PC-3 (cell line): ENCODE results near the gene TP53I13. TPM values are rescaled to one million over a fixed set of nuclear protein-coding genes. Genes with fewer than 3 reads are reported as not detected.

ENCODE experiments used
- ATAC-seq: fragments of 200-7000 bp; cut with Tn5 transposase; 2 replicates; pipeline ENCODE4 v1.9.1; 2020; ENCODE audit warnings: mild to moderate bottlenecking, moderate library complexity
- BruUV-seq: library from RNA; stranded (reverse); fragments of 400-500 nt; replicated peaks from 2 replicates; lab custom pipeline; 2021; lab: Mats Ljungman, UMichigan
- CTCF ChIA-PET: fragments of 300-600 bp; sonication (Branson Sonifier 250); formaldehyde crosslinking; loops from one replicate; lab custom pipeline; 2022; ENCODE audit warnings: antibody characterized with exemption; lab: Charles Lee
- POLR2A ChIA-PET: fragments of 300-600 bp; sonication (Branson Sonifier 250); formaldehyde crosslinking; loops from one replicate; lab custom pipeline; 2022; ENCODE audit warnings: antibody characterized with exemption; ENCODE audit not compliant: unreplicated experiment; lab: Charles Lee
- DNase-seq: peaks from one replicate; pipeline ENCODE4 v3.0.0-alpha.2; 2015
- H2AFZ ChIP-seq: fragments of 300-600 bp; sonication (generic); 2 replicates; pipeline ENCODE4 v1.6.0; 2016; ENCODE audit warnings: antibody characterized with exemption, low read length
- H3F3A ChIP-seq: fragments of 300-600 bp; sonication (generic); one replicate; pipeline ENCODE4 v1.6.0; 2017; ENCODE audit warnings: antibody characterized with exemption, low read length, control low read depth, mild to moderate bottlenecking; ENCODE audit not compliant: unreplicated experiment
- H3K27ac ChIP-seq: fragments of 300-600 bp; sonication (generic); 2 replicates; pipeline ENCODE4 v1.5.1; 2016; ENCODE audit warnings: mild to moderate bottlenecking, low read length
- H3K27me3 ChIP-seq: fragments of 300-600 bp; sonication (generic); 2 replicates; pipeline ENCODE4 v1.6.1; 2016; ENCODE audit warnings: low read length, mixed read lengths
- H3K36me3 ChIP-seq: fragments of 300-600 bp; sonication (generic); 2 replicates; pipeline ENCODE4 v1.6.1; 2016; ENCODE audit warnings: low read depth, mixed run types, low read length, mixed read lengths
- H3K4me1 ChIP-seq: fragments of 300-600 bp; sonication (generic); 2 replicates; pipeline ENCODE4 v1.5.1; 2016; ENCODE audit warnings: low read length; ENCODE audit not compliant: insufficient read depth
- H3K4me2 ChIP-seq: fragments of 300-600 bp; sonication (generic); 2 replicates; pipeline ENCODE4 v1.6.0; 2016; ENCODE audit warnings: low read length
- H3K4me3 ChIP-seq: fragments of 300-600 bp; sonication (generic); 2 replicates; pipeline ENCODE4 v1.5.1; 2016; ENCODE audit warnings: mild to moderate bottlenecking, low read length, mixed read lengths
- H3K79me2 ChIP-seq: fragments of 300-600 bp; sonication (generic); 2 replicates; pipeline ENCODE4 v1.6.1; 2017; ENCODE audit warnings: low read length, mixed read lengths
- H3K9ac ChIP-seq: fragments of 300-600 bp; sonication (generic); 2 replicates; pipeline ENCODE4 v1.6.0; 2016; ENCODE audit warnings: mild to moderate bottlenecking, low read length
- H3K9me2 ChIP-seq: fragments of 300-600 bp; sonication (generic); replicated peaks from 2 replicates; pipeline ENCODE4 v1.6.1; 2016; ENCODE audit warnings: mixed run types, low read length, mixed read lengths
- H3K9me3 ChIP-seq: fragments of 300-600 bp; sonication (generic); 2 replicates; pipeline ENCODE4 v1.6.1; 2016; ENCODE audit warnings: low read length, mixed read lengths
- H4K20me1 ChIP-seq: fragments of 300-600 bp; sonication (generic); 2 replicates; pipeline ENCODE4 v1.6.1; 2016; ENCODE audit warnings: low read length, mixed read lengths
- CTCF ChIP-seq: fragments of 300-600 bp; sonication (generic); conservative IDR thresholded peaks from 2 replicates; pipeline ENCODE4 v1.5.1; 2017; ENCODE audit warnings: antibody characterized with exemption, low read depth, mild to moderate bottlenecking, low read length
- EZH2 ChIP-seq: fragments of 300-600 bp; sonication (generic); IDR thresholded peaks from one replicate; pipeline ENCODE4 v1.6.1; 2017; ENCODE audit warnings: antibody characterized with exemption, mild to moderate bottlenecking, low read length; ENCODE audit not compliant: unreplicated experiment
- EZH2phosphoT487 ChIP-seq: fragments of 300-600 bp; sonication (generic); IDR thresholded peaks from 2 replicates; pipeline ENCODE4 v1.6.1; 2018; ENCODE audit warnings: mild to moderate bottlenecking, antibody characterized with exemption, low read length, borderline replicate concordance
- intact Hi-C: fragments of 100-400 bp; cut with micrococcal nuclease; formaldehyde crosslinking; loops from 2 replicates; pipeline ENCODE4 v1.9.0; 2023
- total RNA-seq: library from RNA; depleted of rRNA; stranded (reverse); fragments of >200 nt; gene quantifications from 2 replicates; pipeline ENCODE4 v1.2.3, GENCODE V29; 2014

The TP53I13 gene
- total RNA-seq, 1 experiment from 2014 or later = 45.0 TPM

GRCh38 chr17:29611351-29612093 lies 43.0 kb downstream of the TP53I13 start:
- no peaks in the 10 kb centered on the region for H3F3A ChIP-seq
- H3K9ac ChIP-seq = no peak overlapping the region
- 0 out of 2 replicates have a peak, but pooled peaks cover 6% of the 10 kb centered on the region for H3K4me1 ChIP-seq
- DNase-seq = no peak
- H3K27me3 ChIP-seq = no peaks in the 10 kb centered on the region
- ChIA-PET POLR2A (no interaction called here), CTCF (no interaction called here)
- TF ChIP-seq EZH2phosphoT487 (no peak), CTCF (no peak)
- no peaks in the 10 kb centered on the region for H3K9me3 ChIP-seq
- H3K9me2 ChIP-seq = no peaks in the 10 kb centered on the region
- no peak overlapping the region for H3K4me3 ChIP-seq
- H2AFZ ChIP-seq = no peak overlapping the region
- no TSS peak for BruUV-seq
- intact Hi-C loops = no loop called here
- no peaks in the 10 kb centered on the region for H4K20me1 ChIP-seq
- no peak for ATAC-seq
- no peak overlapping the region for H3K4me2 ChIP-seq
- H3K79me2 ChIP-seq = no peaks in the 10 kb centered on the region
- H3K27ac ChIP-seq = no peak overlapping the region
- H3K36me3 ChIP-seq = no peaks in the 10 kb centered on the region

GRCh38 chr17:29612094-29612403 lies 43.5 kb downstream of the TP53I13 start:
- Histone ChIP-seq H3K4me2 (no peak overlapping the region), H2AFZ (no peak overlapping the region), H4K20me1 (no peaks in the 10 kb centered on the region), H3K9me2 (no peaks in the 10 kb centered on the region), H3K36me3 (no peaks in the 10 kb centered on the region), H3K9me3 (no peaks in the 10 kb centered on the region), H3K27ac (no peak overlapping the region), H3K79me2 (no peaks in the 10 kb centered on the region), H3K9ac (no peak overlapping the region), H3F3A (no peaks in the 10 kb centered on the region), H3K4me1 (0 out of 2 replicates have a peak, but pooled peaks cover 9% of the 10 kb centered on the region), H3K4me3 (no peak overlapping the region), H3K27me3 (no peaks in the 10 kb centered on the region)
- ChIA-PET CTCF (no interaction called here), POLR2A (no interaction called here)
- no peak for DNase-seq
- TF ChIP-seq EZH2 (no peak), CTCF (no peak), EZH2phosphoT487 (no peak)
- ATAC-seq = no peak
- BruUV-seq = no TSS peak
- intact Hi-C loops = no loop called here
